ENCODE data around the gene SNAP29.
"Not testable (repeated sequence)": the region's sequence is repeated elsewhere in the genome, so short reads cannot be mapped to it uniquely, and the experiment has no call there.

Gene SNAP29

GRCh38 chr22:20935049-20935448 lies 76.2 kb downstream of the SNAP29 start:
- not testable (repeated sequence) for DNase-seq

- DNase-seq, result not testable (repeated sequence)
Measured at GRCh38 chr22:20935780-20936539, 77.2 kb downstream of the SNAP29 start.

GRCh38 chr22:20937031-20937793 lies 78.4 kb downstream of the SNAP29 start:
- DNase-seq, result no peak

GRCh38 chr22:20937794-20938671 lies 79.2 kb downstream of the SNAP29 start:
- no peak for DNase-seq

- DNase-seq, result not testable (repeated sequence)
Measured at GRCh38 chr22:20939457-20940185, 80.8 kb downstream of the SNAP29 start.

GRCh38 chr22:20940186-20940651 lies 81.4 kb downstream of the SNAP29 start:
- no peak for DNase-seq

Measured in activated CD4-positive, alpha-beta T cell treated with anti-CD3 and anti-CD28 coated beads, Interleukin-2, Interleukin-6, amounts not matched to agents 100 ng/mL and 50 ng/mL, durations not matched to agents 16 hours and 8 hours (primary cell).